Naive thymus-derived CD4-positive, alpha-beta T cell (primary cell): Measurements from ENCODE around the gene P2RY2. TPM values are rescaled to one million over a fixed set of nuclear protein-coding genes. Genes with fewer than 3 reads are reported as not detected.

Experiments
- ATAC-seq: fragments of 150-1000 bp; cut with Tn5 transposase; 2 replicates; pipeline ENCODE4 v1.10.0; 2021; ENCODE audit warnings: mild to moderate bottlenecking, moderate library complexity
- CTCF ChIA-PET: fragments of 350-600 bp; sonication (Branson Sonifier 250); formaldehyde crosslinking; loops from one replicate; lab custom pipeline; 2021; ENCODE audit warnings: antibody characterized with exemption; lab: Charles Lee
- POLR2A ChIA-PET: fragments of 350-600 bp; sonication (Branson Sonifier 250); formaldehyde crosslinking; loops from one replicate; lab custom pipeline; 2021; ENCODE audit warnings: antibody characterized with exemption, inconsistent platforms; lab: Charles Lee
- DNase-seq, 9 donors: peaks; one replicate each; pipeline versions ENCODE4 v3.0.0 to v3.0.0-alpha.2; 2020 to 2022; ENCODE audit warnings: mixed read lengths in 1 of 9
- H3K27ac ChIP-seq: one replicate; pipeline ENCODE4 v1.7.0; 2013; ENCODE audit warnings: mild to moderate bottlenecking, low read depth, low read length, moderate library complexity
- H3K27me3 ChIP-seq, 2 donors: one replicate each; pipeline ENCODE4 v1.7.0; 2013; ENCODE audit warnings: low read length in 2 of 2, mild to moderate bottlenecking in 2 of 2, moderate library complexity in 2 of 2; ENCODE audit not compliant: control insufficient read depth in 2 of 2, insufficient read depth in 2 of 2
- H3K36me3 ChIP-seq, 3 experiments: 1 replicate in 2 of 3; 2 replicates in 1 of 3; pipeline ENCODE4 v1.7.0; 2013; ENCODE audit warnings: low read length in 3 of 3, mild to moderate bottlenecking in 3 of 3, moderate library complexity in 1 of 3; ENCODE audit not compliant: insufficient read depth in 3 of 3, control insufficient read depth in 2 of 3
- H3K4me1 ChIP-seq, 2 donors: one replicate each; pipeline ENCODE4 v1.7.0; 2013; ENCODE audit warnings: low read length in 2 of 2, mild to moderate bottlenecking in 2 of 2, moderate library complexity in 1 of 2; ENCODE audit not compliant: control insufficient read depth in 2 of 2, insufficient read depth in 2 of 2
- H3K4me3 ChIP-seq: 2 replicates; pipeline ENCODE4 v1.7.0; 2013; ENCODE audit warnings: mild to moderate bottlenecking, low read length
- H3K9me3 ChIP-seq, 3 experiments: 1 replicate in 2 of 3; 2 replicates in 1 of 3; pipeline ENCODE4 v1.7.0; 2013; ENCODE audit warnings: low read length in 3 of 3; ENCODE audit not compliant: control insufficient read depth in 2 of 3
- H3K27ac Mint-ChIP-seq, 9 donors: one replicate each; pipeline ENCODE4 v1.8.0; 2020 to 2022; ENCODE audit warnings: mixed read lengths in 9 of 9, mild to moderate bottlenecking in 8 of 9, moderate library complexity in 5 of 9, inconsistent platforms in 2 of 9
- H3K27me3 Mint-ChIP-seq, 5 donors: one replicate each; pipeline ENCODE4 v1.8.0; 2021 to 2022; ENCODE audit warnings: mixed read lengths in 5 of 5, mild to moderate bottlenecking in 1 of 5
- H3K36me3 Mint-ChIP-seq, 5 donors: one replicate each; pipeline ENCODE4 v1.8.0; 2020 to 2022; ENCODE audit warnings: mixed read lengths in 5 of 5, mild to moderate bottlenecking in 3 of 5, inconsistent platforms in 1 of 5
- H3K4me1 Mint-ChIP-seq, 7 donors: one replicate each; pipeline ENCODE4 v1.8.0; 2020 to 2022; ENCODE audit warnings: mixed read lengths in 7 of 7, mild to moderate bottlenecking in 3 of 7, inconsistent platforms in 1 of 7
- H3K4me3 Mint-ChIP-seq, 10 donors: one replicate each; pipeline ENCODE4 v1.8.0; 2020 to 2022; ENCODE audit warnings: mild to moderate bottlenecking in 10 of 10, mixed read lengths in 10 of 10, moderate library complexity in 6 of 10, inconsistent platforms in 2 of 10
- H3K9me3 Mint-ChIP-seq, 11 donors: one replicate each; pipeline ENCODE4 v1.8.0; 2020 to 2022; ENCODE audit warnings: mixed read lengths in 11 of 11, mild to moderate bottlenecking in 4 of 11, inconsistent platforms in 1 of 11, moderate library complexity in 1 of 11
- intact Hi-C, 2 donors: fragments of 100-400 bp; cut with micrococcal nuclease; formaldehyde crosslinking; loops; one replicate each; pipeline ENCODE4 v1.15.1; 2023
- polyA plus RNA-seq, 2 donors: library from polyadenylated mRNA; unstranded; fragments of 300-500 nt; fragmentation: Illumina TruSeq; gene quantifications; one replicate each; pipeline ENCODE4 v1.2.3, GENCODE V29; 2021
- total RNA-seq, 6 experiments: library from RNA in 5 of 6; stranded (reverse) in 5 of 6; gene quantifications; 1 replicate in 5 of 6; 2 replicates in 1 of 6; pipeline ENCODE4 v1.2.3 and lab custom pipeline; 2021 to 2026

Gene P2RY2
- total and polyA plus RNA-seq, 7 experiments from 2014 or later, result 0.90 to 5.3 TPM; not detected in 5

GRCh38 chr11:73257342-73258103 is 39.4 kb downstream of the P2RY2 start:
- no peak overlapping the region for H3K4me3 ChIP-seq
- no peak overlapping the region for H3K27ac ChIP-seq
- ATAC-seq, result no peak
- Mint-ChIP-seq H3K27ac (no peak overlapping the region), H3K9me3 (no peaks in the 10 kb centered on the region), H3K4me3 (no peak overlapping the region), H3K27me3 (peaks cover 0 to 9% (median 2%) of the 10 kb centered on the region in 5 donors), H3K36me3 (no peaks in the 10 kb centered on the region), H3K4me1 (no peaks in the 10 kb centered on the region)
- H3K4me1 ChIP-seq, result no peaks in the 10 kb centered on the region
- H3K9me3 ChIP-seq, result no peaks in the 10 kb centered on the region
- intact Hi-C loops, result no loop called here
- H3K27me3 ChIP-seq, result no peaks in the 10 kb centered on the region
- DNase-seq, result no peak
- no peaks in the 10 kb centered on the region for H3K36me3 ChIP-seq
- ChIA-PET POLR2A (no interaction called here), CTCF (no interaction called here)

GRCh38 chr11:73258104-73259035 is 40.3 kb downstream of the P2RY2 start:
- Mint-ChIP-seq H3K27me3 (peaks cover 4 to 18% (median 10%) of the 10 kb centered on the region in 5 donors), H3K4me3 (no peak overlapping the region), H3K9me3 (no peaks in the 10 kb centered on the region), H3K27ac (peak overlapping the region in 2 of 9 donors; percentile 8 to 22), H3K4me1 (no peaks in the 10 kb centered on the region), H3K36me3 (no peaks in the 10 kb centered on the region)
- DNase-seq (no peak), ATAC-seq (no peak)
- no peaks in the 10 kb centered on the region for H3K27me3 ChIP-seq
- CTCF ChIA-PET, result no interaction called here
- H3K9me3 ChIP-seq, result no peaks in the 10 kb centered on the region
- H3K4me1 ChIP-seq, result no peaks in the 10 kb centered on the region
- H3K36me3 ChIP-seq, result no peaks in the 10 kb centered on the region
- H3K4me3 ChIP-seq, result no peak overlapping the region
- POLR2A ChIA-PET, result no interaction called here
- H3K27ac ChIP-seq, result no peak overlapping the region
- intact Hi-C loops, result no loop called here

GRCh38 chr11:73259406-73260126 is 41.5 kb downstream of the P2RY2 start:
- intact Hi-C loops, result no loop called here
- Histone ChIP-seq H3K4me1 (no peaks in the 10 kb centered on the region), H3K27me3 (no peaks in the 10 kb centered on the region), H3K9me3 (no peaks in the 10 kb centered on the region), H3K36me3 (no peaks in the 10 kb centered on the region), H3K4me3 (no peak overlapping the region), H3K27ac (no peak overlapping the region)
- H3K27ac Mint-ChIP-seq, result no peak overlapping the region
- no peaks in the 10 kb centered on the region for H3K36me3 Mint-ChIP-seq
- H3K4me1 Mint-ChIP-seq, result no peaks in the 10 kb centered on the region
- ChIA-PET CTCF (no interaction called here), POLR2A (no interaction called here)
- H3K27me3 Mint-ChIP-seq, result peaks cover 7 to 29% (median 14%) of the 10 kb centered on the region in 5 donors
- ATAC-seq (no peak), DNase-seq (no peak)
- no peak overlapping the region for H3K4me3 Mint-ChIP-seq
- H3K9me3 Mint-ChIP-seq, result no peaks in the 10 kb centered on the region

- Mint-ChIP-seq H3K9me3 (no peaks in the 10 kb centered on the region), H3K27ac (no peak overlapping the region), H3K36me3 (no peaks in the 10 kb centered on the region), H3K27me3 (peaks cover 13 to 34% (median 19%) of the 10 kb centered on the region in 5 donors), H3K4me1 (no peaks in the 10 kb centered on the region), H3K4me3 (no peak overlapping the region)
- no peak for DNase-seq
- Histone ChIP-seq H3K27me3 (no peaks in the 10 kb centered on the region), H3K9me3 (no peaks in the 10 kb centered on the region), H3K4me1 (no peaks in the 10 kb centered on the region), H3K27ac (no peak overlapping the region), H3K36me3 (no peaks in the 10 kb centered on the region), H3K4me3 (no peak overlapping the region)
- ChIA-PET CTCF (interaction anchor here (0.7 kb wide), 1 partner anchor 30 kb away, joined by 3 read pairs; no protein-coding TSS in a partner anchor), POLR2A (no interaction called here)
- ATAC-seq, result no peak
- intact Hi-C loops, result no loop called here
Measured at GRCh38 chr11:73260127-73260457, 42.0 kb downstream of the P2RY2 start.

- Mint-ChIP-seq H3K36me3 (no peaks in the 10 kb centered on the region), H3K27ac (no peak overlapping the region), H3K9me3 (no peaks in the 10 kb centered on the region), H3K27me3 (peaks cover 22 to 59% (median 33%) of the 10 kb centered on the region in 5 donors), H3K4me1 (no peaks in the 10 kb centered on the region), H3K4me3 (no peak overlapping the region)
- H3K4me3 ChIP-seq, result no peak overlapping the region
- H3K36me3 ChIP-seq, result no peaks in the 10 kb centered on the region
- POLR2A ChIA-PET, result no interaction called here
- H3K27ac ChIP-seq, result no peak overlapping the region
- no peak for DNase-seq
- no peaks in the 10 kb centered on the region for H3K27me3 ChIP-seq
- no peaks in the 10 kb centered on the region for H3K4me1 ChIP-seq
- no peak for ATAC-seq
- no peaks in the 10 kb centered on the region for H3K9me3 ChIP-seq
- intact Hi-C loops, result no loop called here
- CTCF ChIA-PET, result no interaction called here
Measured at GRCh38 chr11:73262851-73263495, 44.9 kb downstream of the P2RY2 start.

GRCh38 chr11:73263640-73264039 is 45.6 kb downstream of the P2RY2 start:
- Mint-ChIP-seq H3K4me3 (no peak overlapping the region), H3K36me3 (no peaks in the 10 kb centered on the region), H3K27ac (no peak overlapping the region), H3K27me3 (peaks cover 22 to 59% (median 33%) of the 10 kb centered on the region in 5 donors), H3K4me1 (no peaks in the 10 kb centered on the region), H3K9me3 (no peaks in the 10 kb centered on the region)
- Histone ChIP-seq H3K27ac (no peak overlapping the region), H3K27me3 (no peaks in the 10 kb centered on the region), H3K4me1 (no peaks in the 10 kb centered on the region), H3K36me3 (no peaks in the 10 kb centered on the region), H3K9me3 (no peaks in the 10 kb centered on the region), H3K4me3 (no peak overlapping the region)
- DNase-seq (no peak), ATAC-seq (no peak)
- POLR2A ChIA-PET, result no interaction called here
- CTCF ChIA-PET, result no interaction called here
- intact Hi-C loops, result no loop called here
